ENCODE data around the gene RAB23.
"Not testable (repeated sequence)": the region's sequence is repeated elsewhere in the genome, so short reads cannot be mapped to it uniquely, and the experiment has no call there.

RAB23 gene

DNA sequence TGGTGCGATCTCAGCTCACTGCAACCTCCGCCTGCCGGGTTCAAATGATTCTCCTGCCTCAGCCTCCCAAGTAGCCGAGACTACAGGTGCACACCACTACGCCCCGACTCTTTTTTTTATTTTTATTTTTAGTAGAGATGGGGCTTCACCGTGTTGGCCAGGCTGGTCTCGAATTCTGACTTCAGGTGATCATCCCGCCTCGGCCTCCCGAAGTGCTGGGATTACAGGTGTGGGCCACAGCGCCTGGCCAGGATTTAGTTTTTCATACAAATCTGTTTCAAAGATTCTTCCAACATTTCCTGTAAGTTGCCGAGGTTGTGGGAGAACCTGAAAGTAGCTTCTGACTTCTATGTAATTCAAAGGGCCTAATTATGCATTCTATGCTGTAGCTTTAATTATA lies 21.4 kb upstream of the RAB23 start:
- not testable (repeated sequence) for DNase-seq (ENCODE audit: low read depth in 2 of 2, low spot score in 1 of 2)

DNA sequence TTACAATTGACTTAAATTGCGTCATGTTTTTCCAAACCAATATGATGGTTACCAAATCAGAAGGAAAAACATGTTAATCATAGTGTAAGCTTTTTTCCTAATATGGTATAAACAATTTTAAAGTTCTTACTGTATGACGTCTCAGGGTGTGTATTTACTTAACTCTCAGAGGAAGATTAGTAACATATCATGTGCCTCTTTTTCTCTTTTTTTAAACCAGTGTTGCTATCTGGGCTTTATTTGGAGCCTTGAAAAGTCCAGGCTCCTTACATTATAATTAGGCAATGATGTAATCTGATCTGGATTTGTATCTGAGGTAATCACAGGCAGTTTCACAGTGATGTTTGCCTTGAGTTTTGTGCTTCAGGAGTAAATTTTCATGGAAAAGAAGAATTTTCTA lies 20.4 kb upstream of the RAB23 start:
- no peak for DNase-seq (ENCODE audit: low read depth in 2 of 2, low spot score in 1 of 2)

DNA sequence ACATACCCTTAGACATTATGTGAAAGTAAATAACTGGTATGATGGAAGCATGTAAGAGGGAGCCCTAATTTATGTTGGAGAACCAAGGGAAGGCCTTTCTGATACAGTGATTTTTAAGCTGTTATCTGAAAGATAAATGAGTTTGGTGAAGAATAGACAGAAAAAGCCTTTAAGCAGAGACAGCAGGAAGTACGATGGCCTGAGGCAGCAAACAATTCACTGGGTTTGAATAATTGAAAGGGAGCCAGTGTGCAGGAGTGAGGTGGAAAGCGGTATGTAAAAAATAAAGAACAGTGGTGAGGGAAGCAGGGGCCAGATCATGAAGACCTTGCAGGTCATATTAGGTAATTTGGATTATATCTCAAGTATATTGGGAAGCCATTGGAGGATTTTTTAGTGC lies 4.1 kb upstream of the RAB23 start:
- DNase-seq (ENCODE audit: low read depth in 2 of 2, low spot score in 1 of 2) = no peak

DNA sequence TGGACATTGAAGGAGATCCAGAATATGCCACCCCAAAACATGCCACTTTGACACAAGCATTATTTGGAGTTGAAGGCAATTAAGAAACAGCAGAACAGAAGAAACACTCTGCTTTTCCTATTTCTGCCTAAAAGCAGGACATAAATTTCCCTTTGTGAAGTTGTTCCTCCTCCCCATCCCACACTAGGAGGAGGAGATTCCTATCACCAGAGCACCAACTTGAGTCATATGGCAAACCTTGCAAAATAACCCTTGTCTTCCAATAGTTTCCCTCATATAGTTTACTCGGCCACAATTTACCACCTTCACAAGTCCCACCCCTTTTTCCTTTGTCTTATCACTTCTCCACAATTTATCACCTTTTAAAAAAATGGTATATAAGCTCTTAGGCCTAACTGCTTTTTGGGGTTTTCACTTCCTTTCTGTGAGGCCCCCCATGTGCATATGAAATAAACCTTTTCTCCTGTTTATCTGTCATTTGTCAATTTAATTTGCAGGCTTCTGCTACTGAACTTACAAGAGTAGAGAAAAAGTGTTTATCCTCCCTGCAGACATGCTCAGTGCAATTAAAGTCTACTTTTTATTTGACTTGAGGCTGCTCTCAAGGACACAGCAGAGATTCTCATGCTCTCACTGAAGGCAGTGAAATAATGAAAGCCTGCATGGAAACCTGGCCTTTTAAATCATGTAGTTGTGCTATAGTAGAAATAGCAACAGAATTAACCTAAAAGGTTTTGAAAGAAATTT lies 2.8 kb upstream of the RAB23 start:
- DNase-seq (ENCODE audit: low read depth in 2 of 2, low spot score in 1 of 2) = no peak

DNA sequence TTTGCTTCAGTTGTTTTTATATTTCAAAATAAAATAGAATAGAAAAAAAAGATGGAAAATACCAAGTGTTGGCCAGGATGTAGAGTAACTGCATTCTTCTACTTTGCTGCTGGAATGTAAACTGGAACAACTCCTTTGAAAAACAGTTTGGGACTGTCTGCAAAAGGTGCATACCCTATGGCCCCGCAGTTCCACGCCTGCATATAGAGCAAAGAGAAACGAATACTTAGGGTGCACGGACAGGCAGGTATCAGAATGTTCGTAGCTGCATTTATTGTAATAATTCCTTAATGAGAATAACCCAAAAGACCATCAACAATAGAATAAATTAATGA lies 603 bp upstream of the RAB23 start:
- no peak for DNase-seq (ENCODE audit: low read depth in 2 of 2, low spot score in 1 of 2)

DNA sequence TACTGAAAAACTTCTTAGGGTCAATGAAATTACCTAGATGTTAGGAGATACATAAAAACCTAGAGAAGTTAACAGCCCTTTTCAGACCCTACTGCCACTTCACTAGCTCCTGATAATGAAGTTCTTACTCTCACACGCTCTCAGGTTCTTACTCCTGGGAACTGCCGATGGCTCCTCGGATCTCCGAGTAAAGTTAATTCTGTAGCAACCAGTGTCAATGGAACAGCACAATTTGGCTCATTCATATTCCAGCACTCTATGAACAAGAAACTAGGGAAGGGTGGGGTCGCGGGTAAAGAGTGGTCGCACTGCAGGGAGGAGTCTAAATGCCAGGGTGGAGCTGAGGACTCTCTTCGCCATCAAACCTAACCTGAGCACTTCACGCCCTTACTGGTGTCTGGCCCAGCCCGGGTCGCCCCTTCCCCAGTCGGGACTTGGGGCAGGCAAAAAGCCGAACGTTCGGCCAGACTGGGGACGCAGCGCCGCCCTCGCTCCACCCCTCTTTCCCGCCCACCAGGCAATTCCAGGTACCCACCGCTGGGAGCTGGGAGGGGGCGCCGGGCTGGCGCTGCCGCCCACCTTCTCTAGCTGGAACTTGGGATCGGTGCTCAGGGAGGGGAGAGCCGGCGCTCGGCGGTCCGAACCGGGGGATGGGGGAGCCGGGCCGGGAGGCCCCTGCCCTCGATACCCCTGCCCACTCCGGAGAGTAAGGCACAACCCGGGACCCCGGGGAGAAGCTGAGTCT lies 744 bp downstream of the RAB23 start:
- peak in 1 of 2 donors; percentile 8 for DNase-seq (ENCODE audit: low read depth in 2 of 2, low spot score in 1 of 2)

DNA sequence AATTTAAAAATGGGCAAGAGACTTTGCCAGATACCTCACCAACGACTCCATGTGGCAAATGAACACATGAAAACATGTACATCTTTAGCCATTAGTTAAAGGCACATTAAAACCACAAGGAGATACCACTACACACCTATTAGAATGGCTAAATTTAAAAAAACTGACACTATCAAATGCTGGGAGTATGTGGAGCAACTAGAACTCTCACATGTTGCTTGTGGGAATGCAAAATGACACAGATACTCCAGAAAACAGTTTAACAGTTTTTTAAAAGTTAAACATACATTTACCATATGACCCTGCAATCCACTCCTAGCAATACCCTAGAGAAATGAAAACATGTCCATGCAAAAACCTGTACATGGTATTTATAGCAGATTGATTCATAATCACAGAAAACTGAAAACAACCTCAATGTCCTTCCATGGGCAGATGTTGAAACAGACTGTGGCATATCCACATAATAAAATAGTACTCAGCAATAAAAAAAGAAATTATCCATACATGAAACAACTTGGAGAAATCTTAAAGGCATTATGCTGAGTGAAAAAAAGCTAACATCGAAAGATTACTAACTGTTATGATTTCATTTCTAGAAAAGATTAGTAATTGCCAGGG lies 1.9 kb downstream of the RAB23 start:
- no peak for DNase-seq (ENCODE audit: low read depth in 2 of 2, low spot score in 1 of 2)

DNA sequence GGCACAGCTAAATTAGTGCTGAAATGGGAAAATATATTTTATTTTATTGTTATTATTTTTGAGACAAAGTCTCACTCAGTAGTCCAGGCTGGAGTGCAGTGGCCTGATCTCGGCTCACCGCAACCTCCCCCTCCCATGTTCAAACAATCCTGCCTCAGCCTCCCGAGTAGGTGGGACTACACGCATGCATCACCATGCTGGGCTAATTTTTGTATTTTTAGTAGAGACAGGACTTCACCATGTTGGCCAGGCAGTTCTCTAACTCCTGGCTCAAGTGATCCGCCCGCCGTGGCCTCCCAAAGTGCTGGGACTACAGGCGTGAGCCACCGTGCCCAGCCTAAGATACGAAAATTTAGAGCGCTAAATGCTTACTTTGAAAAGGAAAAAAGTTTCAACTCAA lies 4.8 kb downstream of the RAB23 start:
- no peak for DNase-seq (ENCODE audit: low read depth in 2 of 2, low spot score in 1 of 2)

DNA sequence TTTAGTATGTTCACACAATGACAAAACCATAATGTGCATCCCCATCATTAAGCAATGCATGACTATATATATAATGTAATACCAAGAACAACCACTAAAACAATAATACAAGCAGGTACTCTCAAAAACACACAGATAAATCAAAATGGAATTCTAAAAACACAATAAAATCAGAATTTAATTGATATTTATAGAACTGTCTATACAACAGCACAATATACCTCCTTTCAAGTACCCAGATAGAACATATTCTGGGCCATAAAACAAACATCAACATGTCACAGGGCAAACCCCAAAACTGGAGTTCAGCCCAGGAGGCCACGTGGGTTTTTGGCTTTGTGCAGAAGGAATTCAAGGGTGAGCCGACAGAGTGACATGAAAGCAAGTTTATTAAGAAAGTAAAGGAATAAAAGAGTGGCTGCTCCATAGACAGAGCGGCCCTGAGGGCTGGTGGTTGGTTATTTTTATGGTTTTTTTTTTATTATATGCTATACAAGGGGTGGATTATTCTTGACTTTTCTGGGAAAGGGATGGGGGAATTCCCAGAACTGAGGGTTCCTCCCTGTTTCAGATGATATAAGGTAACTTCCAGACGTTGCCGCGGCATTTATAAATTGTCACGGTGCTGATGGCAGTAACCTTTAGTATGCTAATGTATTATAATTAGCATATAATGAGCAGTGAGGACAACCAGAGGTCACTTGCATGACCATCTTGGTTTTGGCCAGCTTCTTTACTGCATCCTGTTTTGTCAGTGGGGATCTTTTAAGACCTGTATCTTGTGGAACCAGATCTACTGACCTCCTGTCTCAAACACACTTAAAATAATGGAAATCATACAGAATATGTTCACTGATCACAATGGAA lies 5.6 kb downstream of the RAB23 start:
- DNase-seq (ENCODE audit: low read depth in 2 of 2, low spot score in 1 of 2) = no peak

DNA sequence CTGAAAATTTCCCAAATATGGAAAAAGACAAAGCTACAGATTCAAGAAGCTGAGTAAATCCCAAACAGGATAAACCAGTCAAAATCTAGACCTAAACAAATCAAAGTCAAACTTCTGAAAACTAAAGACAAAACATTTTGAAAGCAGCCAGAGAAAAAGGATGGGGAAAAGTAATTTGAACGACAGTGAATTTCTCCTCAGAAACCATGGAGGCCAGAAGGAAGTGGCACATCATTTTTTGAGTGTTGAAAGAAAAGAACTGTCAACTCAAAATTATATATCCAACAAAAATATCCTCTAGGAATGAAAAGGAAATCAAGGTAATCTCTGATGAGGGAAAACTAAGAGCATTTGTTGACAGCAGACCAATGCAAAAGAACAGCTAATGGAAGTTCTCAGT lies 6.8 kb downstream of the RAB23 start:
- no peak for DNase-seq (ENCODE audit: low read depth in 2 of 2, low spot score in 1 of 2)

DNA sequence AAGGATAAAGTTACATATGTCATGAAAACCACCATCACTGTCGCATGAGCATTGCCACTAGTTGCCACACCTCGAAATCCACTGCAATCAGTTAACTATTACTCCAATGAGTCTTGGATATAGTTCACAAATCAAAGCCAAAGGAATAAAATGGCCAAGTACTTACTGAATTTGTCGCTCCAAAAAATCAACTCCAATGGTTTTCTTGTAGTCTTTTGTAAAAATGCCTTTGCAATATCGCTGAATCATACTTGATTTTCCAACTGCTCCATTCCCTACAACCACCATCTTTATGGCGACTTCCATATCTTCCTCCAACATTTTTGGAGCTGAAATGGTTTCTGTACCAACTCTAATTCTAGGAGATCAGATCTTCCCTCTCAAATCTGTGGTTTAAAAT lies 12.0 kb downstream of the RAB23 start:
- no peak for DNase-seq (ENCODE audit: low read depth in 2 of 2, low spot score in 1 of 2)

DNA sequence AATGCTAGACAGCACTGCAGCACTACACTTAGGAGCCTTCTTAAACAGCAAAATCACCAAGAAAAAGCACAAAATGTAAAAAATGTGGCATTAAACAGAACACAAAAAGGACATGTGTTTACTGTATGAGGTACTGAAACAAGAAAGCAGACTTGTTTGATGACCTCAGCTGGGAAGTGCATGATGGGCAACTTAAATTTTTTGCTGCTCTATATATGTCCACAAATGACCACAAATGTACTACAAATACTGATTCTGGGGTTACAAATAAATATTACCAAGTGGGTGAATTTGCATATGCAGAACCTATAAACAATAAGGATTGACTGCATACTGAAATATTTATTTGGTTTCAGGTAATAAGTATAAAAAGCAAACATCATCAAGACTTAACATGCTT lies 13.1 kb downstream of the RAB23 start:
- no peak for DNase-seq (ENCODE audit: low read depth in 2 of 2, low spot score in 1 of 2)

DNA sequence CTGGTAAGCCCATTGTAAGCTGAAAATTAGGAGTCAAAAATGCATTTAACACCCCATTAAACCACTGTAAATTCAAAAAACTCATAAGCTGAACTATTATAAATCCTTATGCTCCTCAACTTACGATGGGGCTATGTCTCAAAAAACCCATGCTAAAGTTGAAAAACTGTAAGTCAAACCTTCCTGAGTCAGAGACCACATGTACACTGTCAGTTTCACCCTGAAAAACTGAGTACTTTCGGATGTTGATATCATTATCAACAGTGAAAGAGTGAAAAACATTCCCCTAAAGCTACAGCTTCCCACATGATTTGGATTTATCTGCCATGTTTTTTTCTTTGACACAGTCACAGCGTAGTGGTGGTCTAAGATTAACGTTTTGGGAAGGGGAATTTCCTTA lies 14.2 kb downstream of the RAB23 start:
- DNase-seq (ENCODE audit: low read depth in 2 of 2, low spot score in 1 of 2) = no peak

DNA sequence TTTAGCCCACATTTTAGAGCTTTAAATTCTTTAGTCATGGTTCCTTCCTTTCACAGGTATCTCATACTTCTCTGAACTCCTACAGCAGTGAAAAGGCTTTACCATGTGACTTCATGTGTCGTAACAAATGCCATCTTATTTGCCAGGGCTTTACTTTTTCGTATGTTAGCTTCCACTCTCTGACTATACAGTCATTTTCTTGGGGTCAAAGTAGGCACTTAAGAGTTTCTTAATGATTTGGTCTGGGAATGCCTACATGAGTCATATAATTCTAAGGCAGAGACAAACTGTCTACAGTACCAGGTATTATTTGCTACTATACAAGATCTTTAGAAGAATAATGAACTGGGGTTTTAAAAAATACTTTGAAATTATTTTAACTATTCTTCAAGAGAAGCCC lies 15.0 kb downstream of the RAB23 start:
- DNase-seq (ENCODE audit: low read depth in 2 of 2, low spot score in 1 of 2) = no peak

DNA sequence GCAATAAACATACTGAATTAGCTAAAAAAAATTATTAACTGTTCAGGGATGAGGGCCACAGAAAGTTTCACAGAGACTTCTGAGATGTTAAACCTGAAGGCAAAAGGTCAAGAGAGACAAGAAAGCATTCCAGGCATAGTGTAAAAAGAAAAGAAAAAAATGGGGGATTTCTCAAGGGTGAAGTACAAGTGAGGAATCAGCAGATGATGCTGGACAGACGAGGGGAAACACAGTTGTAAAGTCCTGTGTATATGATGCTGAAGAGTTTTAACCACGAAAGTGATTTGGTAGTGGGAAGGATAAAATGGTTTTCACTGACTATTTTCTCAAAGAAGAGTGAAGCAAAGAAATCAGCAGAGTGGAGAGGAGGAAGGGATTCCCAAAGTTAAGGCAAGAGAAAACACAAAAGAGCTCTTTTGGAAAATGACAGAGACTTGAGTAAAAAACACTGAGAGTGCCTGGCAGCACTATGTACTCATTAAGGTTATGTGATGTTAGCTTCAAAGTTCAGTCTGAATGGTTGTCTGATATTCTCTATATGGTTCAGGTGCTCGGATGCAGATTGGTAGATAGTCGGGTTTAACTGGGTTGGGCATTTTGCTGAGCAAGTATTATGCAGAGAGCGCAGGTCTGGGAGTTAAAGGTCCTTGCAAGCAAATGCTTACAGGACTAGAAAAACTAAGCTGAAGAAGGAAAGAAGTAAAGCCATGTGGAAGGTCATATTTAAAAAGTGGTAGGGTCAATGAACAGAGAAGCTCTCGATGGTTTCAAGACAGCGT lies 16.4 kb downstream of the RAB23 start:
- no peak for DNase-seq (ENCODE audit: low read depth in 2 of 2, low spot score in 1 of 2)

DNA sequence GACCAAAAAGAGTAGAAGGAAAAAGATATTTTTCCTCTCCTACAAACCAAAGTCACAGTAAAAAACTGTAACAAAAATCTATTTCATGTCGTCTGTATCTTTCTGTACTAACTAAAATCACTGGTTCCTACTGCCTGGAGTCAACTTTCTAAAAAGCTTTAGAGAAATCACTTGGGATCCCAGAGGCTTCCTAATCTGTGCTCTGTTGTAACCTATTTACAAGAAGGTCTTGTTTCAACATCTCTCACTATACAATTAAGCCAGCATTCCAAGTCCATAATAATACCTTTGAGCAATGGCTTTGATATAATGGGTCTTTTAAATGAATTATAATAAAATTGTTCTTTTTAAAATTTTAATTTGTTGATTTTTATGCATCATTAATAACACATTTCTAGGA lies 20.4 kb downstream of the RAB23 start:
- no peak for DNase-seq (ENCODE audit: low read depth in 2 of 2, low spot score in 1 of 2)

DNA sequence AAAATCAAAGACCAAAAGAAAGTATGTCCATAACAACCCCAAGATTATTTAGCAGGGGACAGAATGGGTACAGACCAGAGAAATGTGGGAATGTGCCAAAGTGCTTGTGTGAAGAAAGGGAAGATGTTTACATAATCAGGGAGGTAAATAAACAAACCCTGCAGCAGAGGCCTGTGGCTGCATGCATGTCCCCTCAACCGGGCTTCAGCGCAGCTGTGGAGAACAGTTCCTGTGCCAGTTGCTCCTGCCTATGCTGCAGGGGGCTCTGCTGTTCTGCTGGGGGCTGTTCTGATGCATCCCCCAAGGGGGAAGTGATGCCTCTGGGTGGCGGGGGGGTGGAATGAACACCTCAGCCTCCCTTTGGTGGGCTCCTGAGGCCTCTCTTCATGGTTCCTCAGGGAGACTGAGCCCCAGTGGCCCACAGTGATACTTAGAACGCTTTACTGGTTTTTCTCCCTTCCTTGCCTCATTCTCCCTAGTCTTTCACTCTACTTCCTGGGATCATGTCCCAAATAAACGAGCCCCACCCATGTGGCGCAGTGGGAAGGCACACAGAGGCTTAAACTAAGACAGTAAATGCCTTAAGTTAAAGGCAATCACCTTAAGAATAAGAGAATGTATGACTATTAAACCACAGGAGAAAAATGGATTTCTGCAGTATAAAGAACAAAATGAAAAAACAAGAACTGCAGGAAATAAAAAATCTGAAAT lies 23.0 kb downstream of the RAB23 start:
- DNase-seq (ENCODE audit: low read depth in 2 of 2, low spot score in 1 of 2) = no peak

DNA sequence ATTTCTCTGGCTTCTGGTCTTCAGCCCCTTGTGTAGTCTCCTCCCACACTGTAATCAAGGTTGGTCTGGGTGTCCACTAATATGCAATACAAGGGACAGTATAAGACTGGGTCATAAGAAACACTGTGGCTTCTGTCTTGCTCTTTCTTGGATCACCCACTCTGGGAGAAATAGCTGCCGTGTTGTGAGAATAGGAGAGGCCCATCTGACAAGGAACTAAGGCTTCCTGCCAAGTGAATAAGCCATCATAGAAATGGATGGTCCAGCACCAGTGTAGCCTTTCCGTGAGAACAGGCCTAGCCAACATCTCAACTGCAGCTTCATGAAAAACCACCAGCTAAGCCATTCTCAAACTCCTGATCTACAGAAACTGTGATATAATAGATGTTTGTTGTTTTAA lies 26.6 kb downstream of the RAB23 start:
- DNase-seq (ENCODE audit: low read depth in 2 of 2, low spot score in 1 of 2) = no peak

DNA sequence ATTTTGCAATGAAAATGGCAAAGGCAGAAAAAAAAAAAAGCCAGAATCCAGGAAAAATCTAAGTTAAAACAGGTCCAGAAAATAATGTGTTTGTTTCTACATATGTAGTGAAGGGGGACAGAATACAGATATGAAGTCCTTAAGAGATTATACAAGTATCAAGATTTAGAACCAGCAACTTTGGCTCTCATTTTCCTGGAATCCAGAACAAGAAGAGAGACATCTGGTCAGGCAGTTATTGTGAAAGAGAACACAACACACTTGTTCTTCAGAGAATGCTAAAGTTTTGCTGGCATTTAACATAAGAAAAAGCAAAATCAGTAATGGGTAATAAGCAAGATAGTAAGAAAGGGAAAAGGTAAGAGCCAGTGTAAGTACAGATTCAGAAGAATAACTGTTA lies 28.9 kb downstream of the RAB23 start:
- DNase-seq (ENCODE audit: low read depth in 2 of 2, low spot score in 1 of 2) = no peak

DNA sequence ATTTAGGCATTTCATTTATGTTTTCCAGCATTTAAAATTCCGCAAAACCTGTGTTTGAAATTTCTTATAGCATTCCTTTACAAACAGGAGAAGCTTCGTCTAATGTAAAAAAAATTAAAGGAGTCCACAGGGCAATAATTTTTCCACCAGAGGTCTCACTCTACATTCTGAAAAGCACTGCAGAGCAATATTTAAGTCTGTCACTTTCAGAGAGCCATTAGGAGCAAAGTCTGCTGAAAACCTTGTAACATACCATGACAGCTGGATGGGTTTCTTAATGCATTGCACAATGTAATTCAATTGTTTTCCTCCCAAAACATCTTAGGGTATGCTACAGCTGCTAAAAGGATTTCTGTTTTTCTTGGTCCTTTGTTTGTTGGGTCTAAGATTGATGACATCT lies 32.0 kb downstream of the RAB23 start:
- DNase-seq (ENCODE audit: low read depth in 2 of 2, low spot score in 1 of 2) = no peak

Measured in stimulated activated CD8-positive, alpha-beta memory T cell treated with anti-CD3 and anti-CD28 coated beads, Interleukin-4, amount 100 ng/mL, for 1 hour (primary cell).